ENCODE data around the gene EPG5.

GRCh38 chr18:45935591-45936335 lies 31.4 kb downstream of the EPG5 start:
- TF ChIP-seq POLR2A (IDR thresholded peaks at IDR 0.05; ENCODE audit: low read length), result no peak
- TF ChIP-seq GATA1 (IDR thresholded peaks at IDR 0.05; ENCODE audit: low read depth, low read length), result no peak
